Caco-2 (cell line): ENCODE results near the gene RERE. TPM values are rescaled to one million over a fixed set of nuclear protein-coding genes. Genes with fewer than 3 reads are reported as not detected.

ENCODE experiments used
- BruUV-seq: library from RNA; stranded (reverse); fragments of 400-500 nt; replicated peaks from 2 replicates; lab custom pipeline; 2021; lab: Mats Ljungman, UMichigan
- CTCF ChIA-PET: fragments of 300-600 bp; sonication (Branson Sonifier 250); formaldehyde crosslinking; loops from one replicate; lab custom pipeline; 2022; ENCODE audit warnings: antibody characterized with exemption; lab: Charles Lee
- POLR2A ChIA-PET: fragments of 300-600 bp; sonication (Branson Sonifier 250); formaldehyde crosslinking; loops from one replicate; lab custom pipeline; 2022; ENCODE audit warnings: antibody characterized with exemption; lab: Charles Lee
- DNase-seq, 2 experiments: peaks; one replicate each; pipeline versions ENCODE4 v3.0.0 to v3.0.0-alpha.2; 2020 to 2022
- H3K27me3 ChIP-seq: replicated peaks from 2 replicates; pipeline ENCODE4 v1.6.0; 2011; ENCODE audit warnings: low read length; ENCODE audit not compliant: control insufficient read depth, insufficient read depth
- H3K36me3 ChIP-seq: 2 replicates; pipeline ENCODE4 v1.5.1; 2011; ENCODE audit warnings: low read length; ENCODE audit not compliant: control insufficient read depth, insufficient read depth
- H3K4me1 ChIP-seq: fragments of 250-450 bp; sonication (Bioruptor Pico); 2 replicates; pipeline ENCODE4 v1.5.1; 2020; ENCODE audit warnings: mild to moderate bottlenecking
- H3K4me3 ChIP-seq: 2 replicates; pipeline ENCODE4 v1.5.1; 2011; ENCODE audit warnings: low read depth, mild to moderate bottlenecking, control low read depth, low read length
- H3K9me3 ChIP-seq: fragments of 250-450 bp; sonication (Bioruptor Pico); 2 replicates; pipeline ENCODE4 v1.5.1; 2020; ENCODE audit warnings: mild to moderate bottlenecking, moderate library complexity
- H3K27ac Mint-ChIP-seq: one replicate; pipeline ENCODE4 v1.8.0; 2022; ENCODE audit warnings: mixed read lengths; ENCODE audit not compliant: unreplicated experiment
- H3K27me3 Mint-ChIP-seq: one replicate; pipeline ENCODE4 v1.8.0; 2022; ENCODE audit warnings: mixed read lengths; ENCODE audit not compliant: insufficient read depth, unreplicated experiment
- H3K36me3 Mint-ChIP-seq: one replicate; pipeline ENCODE4 v1.8.0; 2022; ENCODE audit warnings: mild to moderate bottlenecking, mixed read lengths; ENCODE audit not compliant: insufficient read depth, unreplicated experiment
- H3K4me1 Mint-ChIP-seq: one replicate; pipeline ENCODE4 v1.8.0; 2022; ENCODE audit warnings: low read depth, mixed read lengths; ENCODE audit not compliant: unreplicated experiment
- H3K4me3 Mint-ChIP-seq: one replicate; pipeline ENCODE4 v1.8.0; 2022; ENCODE audit warnings: mild to moderate bottlenecking, moderate library complexity, mixed read lengths; ENCODE audit not compliant: unreplicated experiment
- H3K9me3 Mint-ChIP-seq: one replicate; pipeline ENCODE4 v1.8.0; 2022; ENCODE audit warnings: mixed read lengths; ENCODE audit not compliant: unreplicated experiment
- CTCF ChIP-seq, 2 experiments: fragments of 200-600 bp in 1 of 2; IDR thresholded peaks; 1 replicate in 1 of 2; 2 replicates in 1 of 2; pipeline versions ENCODE4 v1.5.1 to v1.8.0; 2011 to 2022; ENCODE audit warnings: antibody characterized with exemption in 1 of 2, control low read depth in 1 of 2, inconsistent platforms in 1 of 2, low read depth in 1 of 2, low read length in 1 of 2, mild to moderate bottlenecking in 1 of 2, moderate library complexity in 1 of 2; ENCODE audit not compliant: insufficient read depth in 1 of 2, severe bottlenecking in 1 of 2, unreplicated experiment in 1 of 2
- intact Hi-C: fragments of 100-400 bp; cut with micrococcal nuclease; formaldehyde crosslinking; loops from one replicate; pipeline ENCODE4 v1.10.0; 2022; ENCODE audit not compliant: unreplicated experiment
- total RNA-seq: library from RNA; stranded (reverse); gene quantifications from 2 replicates; pipeline ENCODE4 v1.2.3, GENCODE V29; 2022

Gene RERE
- total RNA-seq, 1 experiment from 2014 or later: 85.2 TPM

- H3K4me3 ChIP-seq: no peak overlapping the region
- H3K4me1 ChIP-seq: peaks cover 21% of the 10 kb centered on the region
- DNase-seq: peak; percentile 53 to 68
- H3K27me3 ChIP-seq: no peaks in the 10 kb centered on the region
- H3K36me3 ChIP-seq: peaks cover 9% of the 10 kb centered on the region
- peaks cover 76% of the 10 kb centered on the region for H3K36me3 Mint-ChIP-seq
- intact Hi-C loops: loop anchor here (2.0 kb wide), 1 partner anchor 46 kb away; no protein-coding TSS in a partner anchor
- peak; percentile 36 to 63 for TF ChIP-seq CTCF (IDR thresholded peaks at IDR 0.05; ENCODE audit: insufficient read depth in 1 of 2, low read depth in 1 of 2, low read length in 1 of 2, severe bottlenecking in 1 of 2, unreplicated experiment in 1 of 2)
- CTCF ChIA-PET: interaction anchor here (0.6 to 4.5 kb wide), 4 partner anchors 9 to 158 kb away, joined by 3 to 31 read pairs (median 4); no protein-coding TSS in a partner anchor
- H3K4me3 Mint-ChIP-seq: no peak overlapping the region
- H3K4me1 Mint-ChIP-seq: peaks cover 6% of the 10 kb centered on the region
- H3K9me3 ChIP-seq: no peaks in the 10 kb centered on the region
- no TSS peak for BruUV-seq
- H3K9me3 Mint-ChIP-seq: no peaks in the 10 kb centered on the region
- POLR2A ChIA-PET: no interaction called here
- no peaks in the 10 kb centered on the region for H3K27me3 Mint-ChIP-seq
- peak overlapping the region; percentile 45 for H3K27ac Mint-ChIP-seq
These were observed 41.7 kb upstream of the RERE start for GRCh38 chr1:8858888-8859706.

DNA sequence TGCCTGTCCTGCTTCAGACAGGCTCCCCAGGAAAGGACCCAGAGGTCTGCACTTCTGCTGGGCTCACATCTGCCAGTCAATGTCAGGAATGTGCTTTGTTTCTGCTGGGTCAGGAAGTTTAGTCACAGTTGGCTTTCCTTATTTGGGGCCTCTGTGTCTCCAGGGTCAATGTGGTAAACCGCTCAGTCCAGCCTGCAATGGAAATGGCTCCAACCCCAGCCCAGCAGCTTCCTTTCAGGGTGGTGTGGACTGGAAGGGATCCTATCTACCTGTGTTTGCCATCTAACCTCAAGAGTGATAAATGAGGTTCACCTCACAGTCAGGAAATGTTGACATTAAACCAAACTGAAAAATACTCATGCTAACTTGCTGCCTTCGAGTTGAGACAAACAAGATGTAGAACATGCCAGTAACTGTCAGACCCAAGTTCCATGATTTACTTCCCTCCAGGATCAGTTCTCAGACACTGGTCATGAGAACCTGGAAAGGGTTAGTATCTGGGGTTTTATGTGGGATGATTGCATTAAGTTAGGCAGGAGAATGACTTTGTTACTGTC, 40.8 kb upstream of the RERE start:
- Histone ChIP-seq H3K4me3 (no peak overlapping the region), H3K9me3 (no peaks in the 10 kb centered on the region), H3K36me3 (peaks cover 9% of the 10 kb centered on the region), H3K27me3 (no peaks in the 10 kb centered on the region), H3K4me1 (peaks cover 21% of the 10 kb centered on the region)
- no TSS peak for BruUV-seq
- Mint-ChIP-seq H3K36me3 (peaks cover 67% of the 10 kb centered on the region), H3K27me3 (no peaks in the 10 kb centered on the region), H3K27ac (no peak overlapping the region), H3K4me3 (no peak overlapping the region), H3K4me1 (peaks cover 6% of the 10 kb centered on the region), H3K9me3 (no peaks in the 10 kb centered on the region)
- intact Hi-C loops: loop anchor here (2.0 kb wide), 1 partner anchor 47 kb away; no protein-coding TSS in a partner anchor
- peak; percentile 61 to 78 for DNase-seq
- TF ChIP-seq CTCF (IDR thresholded peaks at IDR 0.05; ENCODE audit: insufficient read depth in 1 of 2, low read depth in 1 of 2, low read length in 1 of 2, severe bottlenecking in 1 of 2, unreplicated experiment in 1 of 2): no peak
- POLR2A ChIA-PET: no interaction called here
- CTCF ChIA-PET: interaction anchor here (1.2 to 4.5 kb wide), 2 partner anchors 9 to 10 kb away, joined by 5 to 31 read pairs; no protein-coding TSS in a partner anchor

DNA sequence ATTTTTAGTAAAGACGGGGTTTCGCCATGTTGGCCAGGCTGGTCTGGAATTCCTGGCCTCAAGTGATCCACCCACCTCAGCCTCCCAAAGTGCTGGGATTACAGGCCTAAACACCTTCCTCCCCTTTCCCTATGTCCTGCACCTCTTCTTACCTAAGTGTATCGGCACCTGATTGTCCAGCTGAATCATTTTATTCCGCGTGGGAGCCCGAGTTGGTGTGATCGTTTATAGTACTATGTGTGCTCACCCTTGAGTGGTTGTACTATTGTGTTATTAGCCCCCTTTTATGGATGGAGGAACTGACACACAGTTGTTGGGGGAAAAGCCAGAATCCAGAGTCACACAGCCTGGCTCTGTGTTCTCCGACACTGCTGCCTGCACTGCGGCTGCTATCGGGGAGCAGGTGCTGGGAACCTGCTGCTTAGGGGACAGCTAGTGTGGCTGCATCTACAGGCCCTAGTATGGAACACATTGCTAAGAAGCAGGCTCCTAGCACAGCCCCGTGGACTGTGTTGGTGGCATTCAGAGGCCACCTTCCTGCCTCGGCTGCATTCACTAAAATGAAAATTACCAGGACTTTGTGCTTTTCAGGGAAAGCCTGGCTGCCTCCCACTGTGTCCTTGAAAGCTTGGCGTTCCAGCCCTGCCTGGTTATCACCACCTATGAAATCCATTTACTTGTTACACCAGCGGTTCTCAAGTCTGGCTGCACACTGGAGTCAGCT, 39.4 kb upstream of the RERE start:
- H3K36me3 ChIP-seq: peaks cover 5% of the 10 kb centered on the region; the same call in 1 of the 2 replicates
- intact Hi-C loops: no loop called here

More for the DNA sequence above, 39.4 kb upstream of the RERE start:
- no peak for DNase-seq
- Mint-ChIP-seq H3K27me3 (no peaks in the 10 kb centered on the region), H3K4me1 (peaks cover 6% of the 10 kb centered on the region), H3K27ac (no peak overlapping the region), H3K4me3 (no peak overlapping the region), H3K36me3 (peaks cover 54% of the 10 kb centered on the region), H3K9me3 (no peaks in the 10 kb centered on the region)
- H3K4me1 ChIP-seq: peaks cover 21% of the 10 kb centered on the region
- no peaks in the 10 kb centered on the region for H3K27me3 ChIP-seq
- no peaks in the 10 kb centered on the region for H3K9me3 ChIP-seq
- TF ChIP-seq CTCF (IDR thresholded peaks at IDR 0.05; ENCODE audit: insufficient read depth in 1 of 2, low read depth in 1 of 2, low read length in 1 of 2, severe bottlenecking in 1 of 2, unreplicated experiment in 1 of 2): no peak
- ChIA-PET CTCF (interaction anchor here (0.6 to 4.5 kb wide), 2 partner anchors 8 to 385 kb away, joined by 5 to 31 read pairs; no protein-coding TSS in a partner anchor), POLR2A (no interaction called here)
- BruUV-seq: no TSS peak
- H3K4me3 ChIP-seq: no peak overlapping the region
